HG03175 (cell line): ENCODE measurements around the gene GDAP1L1.

ENCODE experiments used
- ATAC-seq: cut with Tn5 transposase; IDR thresholded peaks from one replicate; pipeline ENCODE4 v1.9.1; 2021; ENCODE audit warnings: mild to moderate bottlenecking, moderate library complexity; ENCODE audit not compliant: unreplicated experiment

GDAP1L1 gene

DNA sequence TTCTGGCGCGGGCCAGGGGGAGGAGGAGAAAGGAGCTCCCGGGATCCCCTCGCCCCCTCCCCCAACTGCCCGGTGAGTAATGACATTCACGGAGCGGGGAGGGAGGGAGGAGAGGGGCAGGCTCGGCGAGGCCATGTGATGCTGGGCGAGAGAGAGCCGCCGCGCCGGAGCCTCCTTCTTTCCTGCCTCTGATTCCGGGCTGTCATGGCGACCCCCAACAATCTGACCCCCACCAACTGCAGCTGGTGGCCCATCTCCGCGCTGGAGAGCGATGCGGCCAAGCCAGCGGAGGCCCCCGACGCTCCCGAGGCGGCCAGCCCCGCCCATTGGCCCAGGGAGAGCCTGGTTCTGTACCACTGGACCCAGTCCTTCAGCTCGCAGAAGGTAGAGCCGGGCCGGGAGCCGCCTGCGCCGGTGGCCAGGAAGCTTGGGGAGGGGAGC, at the start of gene GDAP1L1:
Gene GDAP1L1 (plus strand): TSS at position 178 of the 441 bp plus-strand sequence. CDS start 27 bp downstream, at position 205.
- ATAC-seq = no peak

DNA sequence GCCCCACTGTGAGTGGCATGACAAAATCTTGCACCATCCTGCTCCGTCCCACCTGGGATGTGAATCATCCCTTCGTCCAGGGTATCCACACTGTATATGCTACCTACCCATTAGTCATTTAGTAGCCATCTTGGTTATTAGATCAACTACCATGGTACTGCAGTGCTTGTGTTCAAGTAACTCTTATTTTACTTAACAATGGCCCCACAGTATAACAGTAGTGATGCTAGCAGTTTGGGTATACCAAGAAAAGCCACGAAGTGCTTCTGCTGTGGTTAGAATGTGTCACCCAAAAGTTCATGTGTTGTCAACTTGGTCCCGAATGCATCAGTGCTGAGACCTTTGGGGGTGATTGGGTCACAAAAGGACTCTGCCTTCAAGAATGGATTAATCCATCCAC, 48.2 kb upstream of the GDAP1L1 start:
- no peak for ATAC-seq

DNA sequence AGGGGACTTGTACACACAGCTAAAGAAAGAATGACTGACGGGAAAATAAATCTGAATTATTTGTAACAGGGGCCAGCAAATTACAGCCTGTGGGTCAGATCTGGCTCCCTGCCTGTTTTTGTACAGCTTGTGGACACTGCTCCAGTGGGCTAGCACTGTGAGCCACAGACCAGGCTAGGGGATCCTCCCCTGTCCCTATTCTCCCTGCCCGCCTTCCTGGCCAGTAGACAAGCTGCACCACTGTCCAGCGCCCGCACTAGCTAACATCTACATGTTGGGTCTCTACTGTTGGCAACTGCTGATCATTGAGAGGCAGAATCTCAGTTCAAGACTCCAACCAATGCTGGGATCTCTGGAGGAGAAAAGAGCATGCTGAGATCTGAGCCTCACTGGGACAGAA, 47.2 kb upstream of the GDAP1L1 start:
- no peak for ATAC-seq

DNA sequence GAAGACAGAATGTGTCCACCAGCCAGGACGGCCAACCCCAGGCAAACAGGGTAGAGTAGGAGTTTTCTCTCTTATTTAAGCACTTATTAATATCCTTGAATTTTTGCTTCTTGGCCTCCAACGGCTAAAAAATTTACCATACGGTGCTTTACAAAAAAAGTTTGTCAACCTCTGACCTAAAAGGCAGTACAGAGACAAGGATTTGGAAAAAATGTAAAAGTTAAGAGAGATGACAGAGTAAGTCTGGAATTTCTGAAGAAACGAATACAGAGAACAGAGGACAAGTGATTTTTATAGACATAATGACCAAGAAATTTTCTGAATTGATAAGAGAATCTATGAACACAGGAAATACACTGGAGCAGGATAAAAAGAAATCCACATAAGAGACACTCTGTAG, 46.7 kb upstream of the GDAP1L1 start:
- no peak for ATAC-seq

DNA sequence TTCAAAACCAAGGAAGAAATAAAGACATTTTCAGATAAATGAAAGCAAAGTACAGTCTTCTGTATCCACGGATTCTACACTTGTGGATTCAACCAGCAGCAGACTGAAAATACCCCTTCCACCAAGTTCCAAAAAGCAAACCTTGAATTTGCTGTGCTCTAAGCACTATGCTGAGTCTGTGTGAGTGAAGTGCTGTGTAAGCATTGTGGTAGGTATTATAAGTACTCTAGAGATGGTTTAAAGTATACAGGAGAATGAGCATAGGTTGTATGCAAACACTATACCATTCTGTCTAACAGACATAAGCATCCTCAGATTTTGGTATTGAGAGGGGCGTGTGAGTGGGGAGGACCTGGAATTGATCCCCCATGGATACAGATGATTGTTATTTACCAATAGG, 46.1 kb upstream of the GDAP1L1 start:
- ATAC-seq = no peak

DNA sequence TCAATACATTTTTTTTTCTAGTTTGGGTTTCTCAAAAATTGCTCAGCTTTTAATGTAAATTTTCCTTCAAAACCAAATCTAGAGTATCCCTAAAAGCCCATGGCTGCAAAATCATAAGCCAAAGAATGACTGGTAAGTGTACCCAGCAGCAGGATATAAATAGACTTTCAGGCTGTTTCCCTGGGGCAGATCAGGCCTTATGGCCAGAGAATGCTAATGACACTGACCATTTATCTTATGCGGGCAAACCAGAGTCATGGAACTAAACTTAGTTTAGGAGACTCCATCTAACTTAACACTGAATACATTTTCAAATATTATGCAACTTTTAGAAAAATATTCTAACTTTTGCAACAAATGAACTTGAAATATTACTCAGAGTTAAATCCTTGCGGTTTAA, 43.9 kb upstream of the GDAP1L1 start:
- no peak for ATAC-seq

DNA sequence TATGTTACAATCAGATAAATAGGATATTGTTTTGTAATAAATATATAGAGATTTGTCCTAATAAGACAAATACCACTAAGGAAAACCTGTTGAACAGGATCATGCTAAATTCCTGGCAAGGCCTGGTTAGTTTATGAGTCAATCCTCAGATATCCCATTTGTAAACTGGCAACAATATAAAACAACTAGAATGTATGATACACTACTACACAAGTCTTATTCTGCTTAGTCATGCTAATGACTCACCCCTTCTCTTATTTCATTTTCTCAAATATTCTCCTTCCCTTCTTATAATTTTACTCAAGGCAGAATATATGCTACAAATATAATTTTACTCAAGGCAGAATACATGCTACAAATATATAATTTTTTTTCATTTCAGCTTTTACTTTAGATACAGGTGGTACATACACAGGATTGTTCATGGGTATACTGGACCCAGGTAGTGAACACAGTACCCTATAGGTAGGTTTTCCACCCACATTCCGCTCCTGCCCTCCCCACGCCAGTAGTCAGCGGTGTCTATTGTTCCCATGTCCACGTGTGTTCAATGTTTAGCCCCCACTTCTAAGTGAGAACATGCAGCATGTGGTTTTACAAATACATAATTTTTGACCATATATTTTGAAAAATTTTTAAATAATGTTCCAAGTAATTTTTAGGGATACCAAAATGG, 42.8 kb upstream of the GDAP1L1 start:
- ATAC-seq = no peak

DNA sequence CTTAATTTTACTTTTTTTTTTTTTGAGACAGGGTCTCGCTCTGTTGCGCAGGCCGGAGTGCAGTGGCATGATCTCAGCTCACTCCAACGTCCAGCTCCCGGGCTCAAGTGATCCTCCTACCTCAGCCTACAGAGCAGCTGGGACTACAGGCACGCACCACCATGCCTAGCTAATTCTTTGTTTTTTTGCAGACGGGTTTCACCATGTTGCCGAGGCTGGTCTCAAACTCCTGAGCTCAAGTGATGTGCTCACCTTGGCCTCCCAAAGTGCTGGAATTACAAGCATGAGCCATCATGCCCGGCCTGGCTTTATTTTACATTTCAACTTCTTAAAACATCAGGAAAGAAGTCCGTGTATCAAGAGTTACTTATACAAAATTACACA, 42.3 kb upstream of the GDAP1L1 start:
- ATAC-seq = no peak

DNA sequence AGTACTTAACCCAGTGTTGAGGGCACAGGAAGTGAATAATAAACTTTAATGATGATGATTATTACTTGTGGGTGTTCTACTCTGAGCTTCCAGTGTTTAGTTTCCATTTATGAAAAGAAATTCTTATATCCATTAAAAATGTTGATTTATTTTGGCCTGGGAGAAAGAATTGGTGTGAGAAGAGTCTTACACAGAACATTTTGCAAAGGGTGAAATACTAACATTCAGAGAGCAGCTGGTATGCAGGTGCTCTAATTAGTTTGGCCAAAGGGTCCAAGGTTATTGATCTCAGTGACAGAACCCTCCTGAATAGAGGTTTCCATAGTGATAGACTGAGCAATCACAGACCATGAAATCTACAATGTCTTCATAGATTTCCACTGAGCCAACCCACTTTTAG, 41.0 kb upstream of the GDAP1L1 start:
- no peak for ATAC-seq

DNA sequence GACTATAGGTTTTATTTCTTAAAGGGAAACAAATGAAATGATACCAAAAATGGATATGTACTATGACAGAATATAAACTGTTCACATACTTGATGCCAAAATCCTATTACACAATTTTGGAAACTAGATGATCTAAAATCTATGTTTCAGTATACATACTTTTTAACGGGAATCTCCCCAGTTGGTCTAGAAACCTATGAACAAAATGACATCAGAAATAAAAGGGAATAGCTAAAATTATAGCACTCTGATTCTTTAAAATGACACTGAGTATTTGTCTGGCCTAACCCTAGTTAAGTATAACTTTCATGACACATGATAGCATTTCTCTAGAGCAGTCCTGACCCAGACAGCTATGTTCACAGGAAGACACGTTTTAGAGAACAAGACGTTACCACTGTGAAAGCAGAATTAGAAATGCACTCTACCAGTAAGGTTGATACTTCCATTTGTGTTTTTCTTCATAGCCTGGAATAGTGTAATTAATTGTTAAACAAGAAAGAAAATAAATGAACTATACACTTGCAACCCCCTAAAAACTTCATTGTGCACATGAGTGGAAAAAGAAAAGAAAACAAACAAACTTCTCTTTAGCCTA, 39.9 kb upstream of the GDAP1L1 start:
- no peak for ATAC-seq

DNA sequence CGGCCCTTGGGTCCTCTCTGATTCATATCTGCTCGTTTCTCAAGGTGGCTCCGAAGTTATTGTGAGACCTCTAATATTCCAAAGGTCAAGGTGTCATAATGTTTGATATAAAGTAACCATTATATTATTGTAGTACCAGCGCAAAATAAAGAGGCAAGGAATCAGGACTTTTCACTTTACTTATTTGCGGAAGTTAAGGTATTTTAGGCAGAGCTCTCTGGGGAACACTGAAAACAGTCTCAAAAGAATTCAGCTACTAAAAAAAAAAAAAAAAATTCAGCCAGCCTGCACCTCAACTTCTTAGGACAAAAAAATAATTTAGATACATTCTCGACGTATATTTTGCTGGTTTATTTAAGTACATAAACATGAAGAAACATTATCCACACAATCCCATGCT, 38.9 kb upstream of the GDAP1L1 start:
- ATAC-seq = no peak

DNA sequence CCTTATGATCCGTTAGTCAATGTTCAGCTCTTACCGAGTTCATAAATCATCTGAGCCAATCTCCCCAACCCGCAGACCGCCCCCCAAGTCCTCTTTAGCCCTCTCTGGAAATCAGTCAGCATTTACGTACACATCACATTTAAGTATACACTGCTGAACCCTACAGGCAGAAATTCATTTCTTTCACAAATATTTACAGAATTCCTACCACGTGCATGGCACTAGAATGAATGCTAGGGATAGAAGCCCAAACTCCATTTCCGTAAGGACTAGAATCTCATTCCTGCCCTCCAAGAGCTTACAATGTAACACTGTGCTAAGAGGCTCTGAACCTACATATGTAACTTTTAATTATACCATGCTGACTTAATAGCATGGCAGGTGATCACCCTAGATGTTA, 38.3 kb upstream of the GDAP1L1 start:
- no peak for ATAC-seq

DNA sequence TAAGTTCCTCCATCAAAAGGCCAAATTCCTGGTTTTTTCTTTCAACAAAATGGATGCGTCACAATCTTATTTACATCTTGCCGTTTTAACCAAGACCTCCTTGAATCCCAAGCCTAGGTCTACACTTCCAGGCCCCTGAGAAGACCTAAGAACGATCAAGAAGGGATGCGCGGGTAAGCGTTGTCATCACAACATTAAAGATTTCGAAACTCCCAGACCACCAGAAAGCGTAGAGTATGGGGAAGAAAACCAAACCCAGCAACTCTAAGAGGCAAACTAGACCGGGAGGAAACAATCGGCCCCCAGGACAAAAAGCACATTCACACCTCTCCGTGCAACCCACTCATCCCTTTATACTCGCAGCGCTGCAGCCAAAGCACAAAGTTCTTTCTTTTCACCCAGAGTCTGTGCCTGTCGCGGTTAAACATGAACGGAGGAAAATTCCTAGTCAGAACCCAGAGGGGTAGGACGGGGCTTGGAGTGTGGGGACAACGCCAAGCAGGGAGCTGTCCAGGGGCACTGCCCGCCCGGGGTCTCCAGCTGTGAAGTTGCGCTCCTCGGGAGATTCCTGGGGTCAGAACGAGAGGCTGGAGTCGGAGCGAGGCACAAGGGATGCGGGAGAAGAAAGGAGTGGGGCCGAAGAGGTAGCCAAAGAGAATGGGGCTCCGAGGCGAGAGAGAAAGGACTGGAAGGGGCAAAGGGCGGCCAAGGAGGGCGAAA, 37.3 kb upstream of the GDAP1L1 start:
- ATAC-seq = no peak

DNA sequence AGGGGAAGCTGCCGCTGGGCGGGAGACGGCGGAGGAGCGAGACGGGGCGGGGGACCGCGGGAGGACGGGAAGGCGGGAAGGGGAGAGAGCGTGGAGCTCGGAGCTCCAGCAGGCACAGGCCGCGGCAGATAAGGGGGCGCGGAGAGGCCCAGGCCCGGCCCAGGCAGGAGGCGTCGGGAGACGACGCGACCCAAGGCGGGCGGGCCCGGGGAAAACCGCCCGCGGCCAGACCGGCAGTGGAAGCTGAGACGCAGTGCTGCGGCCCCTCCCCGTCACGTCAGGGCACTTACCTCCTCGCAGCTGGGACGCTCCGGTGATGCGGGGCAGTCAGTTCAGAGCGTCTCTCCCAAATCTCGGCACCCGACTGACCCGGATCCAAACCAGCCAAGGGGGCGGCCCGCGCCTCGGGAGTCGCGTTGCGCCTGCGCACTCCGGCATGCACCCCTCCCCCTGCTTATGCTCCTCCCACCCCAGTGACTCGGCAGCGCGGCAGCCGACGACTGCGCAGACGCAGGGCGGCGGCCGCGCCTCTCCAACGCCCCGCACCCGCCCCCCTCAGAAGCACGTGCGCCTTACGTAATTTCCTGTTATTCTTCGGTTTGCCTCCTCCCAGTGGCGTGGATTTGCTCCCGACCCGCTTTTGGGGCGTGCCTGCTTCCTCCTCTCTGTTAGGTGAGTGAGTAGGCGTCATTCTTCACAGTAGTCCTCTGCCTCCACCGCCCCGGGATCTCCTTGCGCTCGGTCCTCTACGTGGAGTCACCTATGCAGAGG, 36.5 kb upstream of the GDAP1L1 start, which contains the start of gene OSER1:
Gene OSER1 (minus strand): TSS at position 366 of the 771 bp plus-strand sequence. CDS start 3,814 bp downstream, outside the sequence.
- ATAC-seq = peak; percentile 83

DNA sequence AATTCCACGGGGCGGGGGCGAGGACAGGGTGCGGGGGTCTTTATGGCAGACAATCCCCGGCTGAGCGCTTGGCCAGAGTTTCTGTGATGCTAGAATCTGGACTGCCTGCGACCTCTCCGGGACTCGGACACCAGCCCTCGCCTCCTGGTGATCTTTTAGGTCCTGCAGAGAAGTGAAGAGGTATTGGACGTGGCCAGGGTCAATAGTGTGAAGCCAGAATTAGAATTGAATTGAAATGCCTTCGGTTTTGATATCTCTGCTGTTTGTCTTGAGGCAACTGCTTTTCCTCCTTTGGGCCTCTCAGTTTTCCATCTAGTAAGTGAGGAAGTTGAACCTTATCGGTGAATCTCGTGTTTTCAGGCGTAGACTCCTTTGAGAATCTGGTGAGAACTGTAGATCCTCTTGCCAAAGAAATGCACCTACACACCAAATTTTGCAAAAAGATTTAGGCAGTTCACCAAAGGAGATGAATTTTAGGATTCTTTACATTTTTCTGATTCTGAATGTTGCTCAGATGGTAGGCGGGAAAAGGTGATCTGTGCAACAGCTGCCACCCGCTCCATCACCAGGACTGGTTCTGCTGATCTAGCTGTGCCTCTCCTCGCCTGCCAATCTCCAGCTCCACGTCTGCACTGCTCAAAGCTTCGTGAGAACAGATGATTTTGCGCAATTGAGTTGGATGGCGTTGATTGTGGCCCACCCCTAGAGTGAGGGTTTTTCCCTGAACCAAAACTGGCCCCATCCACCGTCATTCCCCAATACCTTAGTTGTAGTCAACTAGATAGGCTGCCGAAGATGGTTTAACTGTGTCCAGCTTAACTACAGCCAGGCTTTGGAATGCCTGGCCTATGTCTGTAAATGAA, 35.7 kb upstream of the GDAP1L1 start:
- ATAC-seq = no peak

DNA sequence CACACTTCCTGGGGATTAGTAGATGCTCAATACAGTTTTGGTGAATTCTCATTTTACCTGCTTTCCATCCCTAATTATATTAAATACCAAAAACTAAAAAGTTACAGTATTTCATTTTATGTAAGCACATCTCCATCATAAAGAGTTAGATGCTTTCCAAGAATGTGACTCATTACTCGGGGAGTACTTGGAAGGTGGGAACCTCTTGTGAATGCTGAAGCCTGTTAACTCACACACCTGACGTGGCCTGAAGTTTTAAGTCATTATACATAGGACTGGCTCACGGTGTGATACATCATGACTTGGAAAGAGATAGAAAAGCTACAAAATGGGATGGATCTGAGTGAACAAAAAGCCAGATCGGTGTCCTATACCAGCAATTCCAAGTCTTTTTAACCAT, 34.3 kb upstream of the GDAP1L1 start:
- no peak for ATAC-seq

DNA sequence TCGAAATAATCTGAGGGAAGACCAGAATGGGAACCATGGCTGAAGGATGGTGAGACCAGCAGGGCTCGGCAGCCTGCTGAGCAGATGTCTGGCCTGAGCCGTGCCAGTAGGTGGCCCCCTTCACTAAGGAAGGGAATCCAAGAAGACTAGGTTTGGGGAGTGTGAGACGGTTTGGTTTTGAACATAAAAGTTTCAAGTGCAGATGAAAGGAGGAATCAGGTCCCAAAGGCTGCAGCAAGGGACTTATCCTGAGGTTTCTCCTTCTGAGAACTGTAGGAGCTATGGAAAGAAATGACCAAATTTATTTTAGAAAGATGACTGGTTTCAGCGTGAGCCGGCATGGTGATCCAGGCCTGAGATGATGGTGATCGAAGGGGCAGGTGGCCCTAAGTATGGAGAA, 32.0 kb upstream of the GDAP1L1 start:
- ATAC-seq = no peak

DNA sequence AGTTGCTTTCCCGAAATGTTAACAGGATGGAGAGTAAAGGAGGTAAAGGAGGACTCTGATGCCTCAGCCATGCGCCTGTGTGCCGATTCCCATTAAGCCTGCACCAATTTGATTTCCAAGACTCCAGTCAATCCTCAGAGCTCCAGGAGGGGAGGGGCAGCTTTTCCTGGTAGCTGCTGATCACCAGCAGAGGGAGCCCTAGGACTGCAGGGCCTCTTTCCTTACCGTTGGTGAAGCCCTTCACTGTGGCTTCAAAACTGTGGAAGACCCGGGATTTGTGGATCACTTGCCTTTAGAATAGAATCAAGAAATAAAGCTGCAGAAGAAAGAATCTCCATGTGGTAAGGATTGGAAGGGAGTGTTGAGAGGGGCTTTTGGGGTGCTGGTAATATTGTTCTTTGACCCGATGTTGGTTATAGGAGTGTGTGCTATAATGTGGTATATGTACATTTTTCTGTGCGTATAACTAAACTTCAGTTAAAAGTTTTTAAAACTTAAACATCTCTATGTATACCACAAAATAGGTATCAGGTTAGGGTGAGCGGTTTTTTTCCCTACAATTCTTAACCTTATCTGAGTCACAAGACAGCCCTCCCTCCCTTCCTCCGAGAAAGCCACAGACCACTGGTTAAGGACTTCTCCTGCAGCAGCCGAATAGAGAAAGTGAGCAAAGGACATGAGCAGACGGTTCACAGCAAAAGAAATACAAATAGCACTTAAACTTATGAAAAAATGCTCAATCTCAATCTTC, 29.6 kb upstream of the GDAP1L1 start:
- ATAC-seq = no peak

DNA sequence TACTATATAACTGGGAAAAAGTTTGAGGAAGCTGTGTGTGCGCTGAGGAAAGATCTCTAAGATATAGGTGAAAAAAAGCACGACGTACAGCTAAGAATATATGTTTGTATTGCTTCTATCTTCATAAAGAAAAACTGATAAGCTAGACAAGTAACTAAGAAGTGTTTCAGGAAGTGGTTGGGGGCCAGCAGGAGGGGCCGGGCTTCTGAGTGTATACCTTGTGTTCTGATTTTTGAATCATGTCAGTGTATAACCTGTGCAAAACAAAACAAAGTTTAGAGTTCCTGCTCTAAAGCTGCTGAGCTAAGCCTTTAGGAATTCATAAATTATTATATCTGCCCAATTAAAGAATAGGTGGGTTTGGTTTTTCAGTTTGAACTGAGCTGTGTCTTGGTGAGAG, 28.7 kb upstream of the GDAP1L1 start:
- ATAC-seq = no peak
